Measurements from ENCODE around the gene SVIL. TPM values are rescaled to one million over a fixed set of nuclear protein-coding genes. Genes with fewer than 3 reads are reported as not detected.
"Not testable (repeated sequence)": the region's sequence is repeated elsewhere in the genome, so short reads cannot be mapped to it uniquely, and the experiment has no call there.

The SVIL gene
- polyA plus RNA-seq, 1 donor from 2014 or later = 7.3 TPM

DNA sequence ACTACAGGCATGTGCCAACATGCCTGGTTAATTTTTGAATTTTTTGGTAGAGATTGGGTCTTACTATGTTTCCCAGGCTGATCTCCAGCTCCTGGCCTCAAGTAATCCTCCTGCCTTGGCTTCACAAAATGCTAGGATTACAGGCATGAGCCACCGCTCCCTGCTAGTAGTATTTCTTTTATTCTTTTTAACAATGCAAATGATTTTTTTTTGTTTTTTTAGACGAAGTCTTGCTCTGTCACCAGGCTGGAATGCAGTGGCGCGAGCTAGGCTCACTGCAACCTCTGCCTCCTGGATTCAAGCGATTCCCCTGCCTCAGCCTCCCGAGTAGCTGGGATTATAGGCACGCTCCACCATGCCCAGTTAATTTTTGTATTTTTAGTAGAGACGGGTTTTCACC, 58.1 kb downstream of the SVIL start:
- no peak overlapping the region for H3K9ac ChIP-seq (ENCODE audit: low read length)
- H3K9me2 ChIP-seq (ENCODE audit: insufficient read depth, low read length) = no peaks in the 10 kb centered on the region
- no peaks in the 10 kb centered on the region for H3K9me3 ChIP-seq (ENCODE audit: low read length)
- no peaks in the 10 kb centered on the region for H3K27me3 ChIP-seq (ENCODE audit: insufficient read depth, low read depth, low read length)
- H3K79me2 ChIP-seq (replicated peaks; ENCODE audit: insufficient read depth, low read length) = no peaks in the 10 kb centered on the region
- H3K4me2 ChIP-seq (ENCODE audit: low read length) = no peak overlapping the region
- H2AFZ ChIP-seq (ENCODE audit: low read depth, low read length) = no peak overlapping the region
- TF ChIP-seq EP300 (conservative IDR thresholded peaks at IDR 0.05; ENCODE audit: poor library complexity, severe bottlenecking) (no peak), MXI1 (conservative IDR thresholded peaks at IDR 0.05; ENCODE audit: poor library complexity, severe bottlenecking) (no peak), TAF1 (IDR thresholded peaks at IDR 0.05; ENCODE audit: low read depth) (no peak), EZH2 (IDR thresholded peaks at IDR 0.05; ENCODE audit: borderline replicate concordance, insufficient read depth, low read length, poor library complexity, severe bottlenecking) (no peak), RAD21 (conservative IDR thresholded peaks at IDR 0.05) (no peak), REST (IDR thresholded peaks at IDR 0.05; ENCODE audit: borderline replicate concordance) (no peak), POLR2AphosphoS5 (IDR thresholded peaks at IDR 0.05) (no peak), SMC3 (conservative IDR thresholded peaks at IDR 0.05; ENCODE audit: poor library complexity) (no peak)
- TF ChIP-seq, protein P1, sequence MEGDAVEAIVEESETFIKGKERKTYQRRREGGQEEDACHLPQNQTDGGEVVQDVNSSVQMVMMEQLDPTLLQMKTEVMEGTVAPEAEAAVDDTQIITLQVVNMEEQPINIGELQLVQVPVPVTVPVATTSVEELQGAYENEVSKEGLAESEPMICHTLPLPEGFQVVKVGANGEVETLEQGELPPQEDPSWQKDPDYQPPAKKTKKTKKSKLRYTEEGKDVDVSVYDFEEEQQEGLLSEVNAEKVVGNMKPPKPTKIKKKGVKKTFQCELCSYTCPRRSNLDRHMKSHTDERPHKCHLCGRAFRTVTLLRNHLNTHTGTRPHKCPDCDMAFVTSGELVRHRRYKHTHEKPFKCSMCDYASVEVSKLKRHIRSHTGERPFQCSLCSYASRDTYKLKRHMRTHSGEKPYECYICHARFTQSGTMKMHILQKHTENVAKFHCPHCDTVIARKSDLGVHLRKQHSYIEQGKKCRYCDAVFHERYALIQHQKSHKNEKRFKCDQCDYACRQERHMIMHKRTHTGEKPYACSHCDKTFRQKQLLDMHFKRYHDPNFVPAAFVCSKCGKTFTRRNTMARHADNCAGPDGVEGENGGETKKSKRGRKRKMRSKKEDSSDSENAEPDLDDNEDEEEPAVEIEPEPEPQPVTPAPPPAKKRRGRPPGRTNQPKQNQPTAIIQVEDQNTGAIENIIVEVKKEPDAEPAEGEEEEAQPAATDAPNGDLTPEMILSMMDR (IDR thresholded peaks at IDR 0.05; ENCODE audit: poor library complexity, severe bottlenecking) = no peak
- H3K27ac ChIP-seq (ENCODE audit: low read length) = no peak overlapping the region
- H3K36me3 ChIP-seq (ENCODE audit: insufficient read depth, low read length) = no peaks in the 10 kb centered on the region
- H3K4me3 ChIP-seq (ENCODE audit: low read length) = no peak overlapping the region
- H4K20me1 ChIP-seq (ENCODE audit: insufficient read depth) = no peaks in the 10 kb centered on the region
- no peaks in the 10 kb centered on the region for H3F3A ChIP-seq (ENCODE audit: insufficient read depth, low read length, poor library complexity, severe bottlenecking)

- H3K4me3 ChIP-seq (ENCODE audit: low read length) = no peak overlapping the region
- no peak overlapping the region for H3K9ac ChIP-seq (ENCODE audit: low read length)
- H4K20me1 ChIP-seq (ENCODE audit: insufficient read depth) = no peaks in the 10 kb centered on the region
- no peak overlapping the region for H3K27ac ChIP-seq (ENCODE audit: low read length)
- H3F3A ChIP-seq (ENCODE audit: insufficient read depth, low read length, poor library complexity, severe bottlenecking) = no peaks in the 10 kb centered on the region
- TF ChIP-seq TAF1 (IDR thresholded peaks at IDR 0.05; ENCODE audit: low read depth) (no peak), SMC3 (conservative IDR thresholded peaks at IDR 0.05; ENCODE audit: poor library complexity) (no peak), REST (IDR thresholded peaks at IDR 0.05; ENCODE audit: borderline replicate concordance) (no peak), POLR2AphosphoS5 (IDR thresholded peaks at IDR 0.05) (no peak), EZH2 (IDR thresholded peaks at IDR 0.05; ENCODE audit: borderline replicate concordance, insufficient read depth, low read length, poor library complexity, severe bottlenecking) (no peak), EP300 (conservative IDR thresholded peaks at IDR 0.05; ENCODE audit: poor library complexity, severe bottlenecking) (no peak), MXI1 (conservative IDR thresholded peaks at IDR 0.05; ENCODE audit: poor library complexity, severe bottlenecking) (no peak), RAD21 (conservative IDR thresholded peaks at IDR 0.05) (no peak)
- TF ChIP-seq, protein P1 (IDR thresholded peaks at IDR 0.05; ENCODE audit: poor library complexity, severe bottlenecking) = no peak
- no peak overlapping the region for H2AFZ ChIP-seq (ENCODE audit: low read depth, low read length)
- H3K27me3 ChIP-seq (ENCODE audit: insufficient read depth, low read depth, low read length) = no peaks in the 10 kb centered on the region
- no peaks in the 10 kb centered on the region for H3K79me2 ChIP-seq (replicated peaks; ENCODE audit: insufficient read depth, low read length)
- H3K4me2 ChIP-seq (ENCODE audit: low read length) = no peak overlapping the region
- H3K9me3 ChIP-seq (ENCODE audit: low read length) = no peaks in the 10 kb centered on the region
- no peaks in the 10 kb centered on the region for H3K9me2 ChIP-seq (ENCODE audit: insufficient read depth, low read length)
- no peaks in the 10 kb centered on the region for H3K36me3 ChIP-seq (ENCODE audit: insufficient read depth, low read length)
Observed at GRCh38 chr10:29575098-29575455, 59.7 kb downstream of the SVIL start.

DNA sequence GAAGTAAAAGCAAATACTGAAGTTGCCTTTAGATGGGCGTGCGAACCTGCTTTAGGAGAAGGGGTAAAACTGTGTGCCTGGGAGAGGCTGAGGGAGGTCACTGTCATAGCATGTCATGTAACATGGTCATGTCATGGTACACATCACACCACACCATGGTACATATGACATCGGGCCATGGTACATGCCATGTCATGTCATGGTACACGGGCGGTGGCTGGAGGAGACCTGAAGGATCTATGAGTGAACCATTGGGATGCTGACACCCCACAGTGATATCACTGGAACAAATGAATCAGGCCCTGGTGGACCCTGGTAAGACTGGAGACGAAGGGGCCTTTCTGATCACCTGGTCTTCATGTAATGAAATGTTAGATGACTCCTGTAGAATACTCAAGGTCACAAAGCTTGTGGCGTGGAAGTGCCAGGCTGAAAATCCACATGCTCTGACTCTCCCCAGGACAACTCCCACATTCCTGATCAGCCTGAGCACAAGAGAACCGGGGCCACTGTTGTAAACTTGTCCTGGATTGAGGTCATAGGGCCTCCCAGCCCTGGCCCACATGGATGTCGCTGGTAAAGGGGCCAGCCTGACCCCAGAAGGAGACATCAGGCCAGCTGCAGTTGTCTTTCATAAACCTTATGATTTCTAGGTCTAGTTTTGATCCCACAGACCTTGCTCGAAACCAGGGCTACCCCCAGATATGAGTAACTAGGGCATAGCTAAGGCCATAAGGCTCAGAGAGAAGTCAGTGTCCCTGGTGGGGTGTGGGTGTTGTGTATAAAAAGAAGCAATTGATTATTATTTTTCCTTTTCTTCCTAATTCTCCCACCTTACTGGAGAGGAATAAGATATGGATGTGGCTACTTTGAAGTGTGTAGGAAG, 60.3 kb downstream of the SVIL start:
- H4K20me1 ChIP-seq (ENCODE audit: insufficient read depth); H3K27ac ChIP-seq (ENCODE audit: low read length); H3K4me2 ChIP-seq (ENCODE audit: low read length); H3K79me2 ChIP-seq (replicated peaks; ENCODE audit: insufficient read depth, low read length); H3F3A ChIP-seq (ENCODE audit: insufficient read depth, low read length, poor library complexity, severe bottlenecking); H3K9me3 ChIP-seq (ENCODE audit: low read length); H3K4me3 ChIP-seq (ENCODE audit: low read length); H3K36me3 ChIP-seq (ENCODE audit: insufficient read depth, low read length); H3K27me3 ChIP-seq (ENCODE audit: insufficient read depth, low read depth, low read length); H3K9ac ChIP-seq (ENCODE audit: low read length); H2AFZ ChIP-seq (ENCODE audit: low read depth, low read length); H3K9me2 ChIP-seq (ENCODE audit: insufficient read depth, low read length): not testable (repeated sequence)
